Measurements from ENCODE around the gene SCTR.
"Not testable (repeated sequence)": the region's sequence is repeated elsewhere in the genome, so short reads cannot be mapped to it uniquely, and the experiment has no call there.

Gene SCTR

GRCh38 chr2:119405151-119405550 lies 119.1 kb downstream of the SCTR start:
- no peak for TF ChIP-seq CTCF (IDR thresholded peaks at IDR 0.05; ENCODE audit: insufficient read depth, low read depth, low read length, missing control alignments)
- no peak overlapping the region for H3K4me3 ChIP-seq (ENCODE audit: low read length)
- no peak for DNase-seq (ENCODE audit: low read depth)

DNA sequence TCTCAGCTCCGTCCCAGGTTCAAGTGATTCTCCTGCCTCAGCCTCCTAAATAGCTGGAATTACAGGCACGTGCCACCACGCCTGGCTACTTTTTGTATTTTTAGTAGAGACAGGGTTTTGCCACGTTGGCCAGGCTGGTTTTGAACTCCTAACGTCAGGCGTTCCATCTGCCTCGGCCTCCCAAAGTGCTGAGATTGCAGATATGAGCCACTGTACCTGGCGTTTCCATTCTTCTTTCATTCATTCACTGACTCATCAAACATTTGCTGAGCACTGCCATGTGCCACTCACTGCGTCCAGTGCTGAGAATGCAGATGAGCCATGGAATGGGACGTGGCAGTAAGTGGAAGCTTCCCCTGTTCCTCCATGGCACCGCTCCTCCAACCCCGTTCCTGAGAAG lies 120.7 kb downstream of the SCTR start:
- DNase-seq (ENCODE audit: low read depth); H3K4me3 ChIP-seq (ENCODE audit: low read length): not testable (repeated sequence)

DNA sequence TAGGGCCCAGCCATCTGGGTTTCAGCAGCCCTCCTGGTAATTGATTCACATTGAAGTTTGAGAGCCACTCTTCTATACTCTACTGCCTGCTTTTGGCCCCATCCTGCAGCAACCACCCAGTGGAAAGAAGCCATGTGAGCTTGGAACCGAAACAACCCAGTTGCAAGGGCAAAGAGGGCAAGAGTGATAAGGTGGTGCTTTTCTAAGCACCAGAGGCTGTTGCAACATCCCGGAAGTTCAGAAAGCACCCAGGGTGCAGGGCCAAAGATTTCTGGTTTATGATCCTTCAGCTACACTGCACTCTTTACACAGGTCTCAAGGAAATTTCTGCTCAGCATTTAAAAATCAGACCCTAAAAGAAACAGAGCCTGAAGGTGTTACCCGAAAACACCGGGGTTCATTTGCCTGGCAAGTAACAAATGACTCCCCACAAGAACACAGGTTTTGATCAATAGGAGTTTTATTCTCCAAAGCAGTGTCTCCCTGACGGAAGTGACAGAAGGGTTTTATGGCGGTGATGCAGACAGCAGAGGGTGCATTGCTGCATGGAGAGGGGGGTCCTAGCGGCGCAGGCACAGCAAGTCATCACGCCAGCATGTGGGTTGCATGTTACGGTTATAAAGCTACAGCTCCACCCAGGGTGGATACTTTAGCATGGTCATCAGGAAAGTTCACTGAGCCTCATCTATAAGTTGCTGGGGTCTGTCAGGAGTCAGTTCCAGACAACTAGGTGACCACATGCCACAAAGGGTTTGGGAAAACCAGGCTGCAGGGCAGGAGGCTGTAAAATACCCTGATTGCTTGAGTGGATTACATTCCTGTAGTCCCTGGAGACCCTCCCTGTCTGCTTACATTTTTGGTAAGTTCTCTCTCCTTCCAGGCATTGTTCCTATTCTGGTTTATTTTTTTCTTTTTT lies 121.4 kb downstream of the SCTR start:
- no peak for TF ChIP-seq CTCF (IDR thresholded peaks at IDR 0.05; ENCODE audit: insufficient read depth, low read depth, low read length, missing control alignments)
- H3K4me3 ChIP-seq (ENCODE audit: low read length) = no peak overlapping the region
- no peak for DNase-seq (ENCODE audit: low read depth)

- no peak for TF ChIP-seq CTCF (IDR thresholded peaks at IDR 0.05; ENCODE audit: insufficient read depth, low read depth, low read length, missing control alignments)
- DNase-seq (ENCODE audit: low read depth) = no peak
- H3K4me3 ChIP-seq (ENCODE audit: low read length) = no peak overlapping the region
Observed at GRCh38 chr2:119402106-119402505, 122.2 kb downstream of the SCTR start.

- DNase-seq (ENCODE audit: low read depth) = no peak
- TF ChIP-seq CTCF (IDR thresholded peaks at IDR 0.05; ENCODE audit: insufficient read depth, low read depth, low read length, missing control alignments) = no peak
- H3K4me3 ChIP-seq (ENCODE audit: low read length) = no peak overlapping the region
Observed at GRCh38 chr2:119397196-119397595, 127.1 kb downstream of the SCTR start.

DNA sequence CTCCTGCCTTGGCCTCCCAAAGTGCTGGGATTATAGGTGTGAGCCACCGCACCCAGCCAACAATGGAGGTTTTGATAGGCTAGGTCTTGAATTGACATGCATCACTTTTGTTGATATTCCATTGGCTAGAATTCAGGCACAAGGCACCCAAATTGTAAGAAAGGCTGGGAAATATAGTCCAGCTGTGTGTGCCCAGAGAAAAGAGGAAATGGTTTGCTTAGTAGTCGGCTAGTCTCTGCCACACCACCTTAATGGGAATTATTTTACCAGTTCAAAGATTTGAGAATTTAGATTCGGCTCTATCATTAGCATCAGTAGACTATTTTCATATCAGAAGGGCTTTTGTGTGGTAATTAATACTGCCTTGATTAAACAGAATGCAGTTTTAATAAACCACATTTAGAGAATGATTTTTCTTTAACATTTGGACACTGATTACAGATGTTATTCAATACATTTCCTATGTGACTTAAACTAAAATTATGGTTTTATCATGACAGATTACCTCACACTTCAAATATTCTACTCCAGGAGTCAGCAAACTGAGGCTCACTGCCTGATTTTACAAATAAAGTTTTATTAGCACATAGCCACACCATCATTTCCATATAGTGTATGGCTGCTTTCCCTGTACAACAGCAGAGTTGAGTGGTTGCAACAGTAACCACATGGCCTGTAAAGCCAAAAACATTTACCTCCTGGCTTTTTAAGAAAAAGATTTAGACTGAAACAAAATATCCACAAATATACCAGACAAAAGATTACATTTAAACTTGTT lies 130.1 kb downstream of the SCTR start:
- no peak for TF ChIP-seq CTCF (IDR thresholded peaks at IDR 0.05; ENCODE audit: insufficient read depth, low read depth, low read length, missing control alignments)
- no peak overlapping the region for H3K4me3 ChIP-seq (ENCODE audit: low read length)
- DNase-seq (ENCODE audit: low read depth) = no peak
